SIG-M5 (cell line): Measurements from ENCODE around the gene ZNF443.
"Not testable (repeated sequence)": the region's sequence is repeated elsewhere in the genome, so short reads cannot be mapped to it uniquely, and the experiment has no call there.

ENCODE experiments used
- DNase-seq: peaks from one replicate; lab custom pipeline; 2025; lab: John Stamatoyannopoulos, UW

Gene ZNF443

GRCh38 chr19:12417273-12417672 is 23.5 kb downstream of the ZNF443 start:
- DNase-seq: not testable (repeated sequence)

DNA sequence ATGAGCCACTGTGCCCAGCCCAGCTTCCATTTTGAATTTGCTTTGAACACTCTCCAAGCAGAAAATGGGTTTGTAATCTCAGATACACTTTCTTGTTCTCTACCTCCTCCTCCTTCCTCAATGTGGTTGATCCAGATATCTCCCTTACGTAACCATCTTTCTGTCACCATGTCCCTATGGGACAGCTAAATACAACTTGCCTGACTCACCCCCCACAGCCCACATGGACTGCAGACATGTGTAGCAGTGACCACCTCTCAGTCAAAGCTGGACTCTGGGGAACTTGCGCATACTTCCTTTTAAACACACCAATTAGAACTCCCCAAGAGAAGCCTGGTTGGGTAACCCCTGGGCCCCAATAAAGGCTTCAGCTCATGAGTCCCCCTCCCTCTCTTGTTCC is 28.9 kb downstream of the ZNF443 start:
- no peak for DNase-seq

DNA sequence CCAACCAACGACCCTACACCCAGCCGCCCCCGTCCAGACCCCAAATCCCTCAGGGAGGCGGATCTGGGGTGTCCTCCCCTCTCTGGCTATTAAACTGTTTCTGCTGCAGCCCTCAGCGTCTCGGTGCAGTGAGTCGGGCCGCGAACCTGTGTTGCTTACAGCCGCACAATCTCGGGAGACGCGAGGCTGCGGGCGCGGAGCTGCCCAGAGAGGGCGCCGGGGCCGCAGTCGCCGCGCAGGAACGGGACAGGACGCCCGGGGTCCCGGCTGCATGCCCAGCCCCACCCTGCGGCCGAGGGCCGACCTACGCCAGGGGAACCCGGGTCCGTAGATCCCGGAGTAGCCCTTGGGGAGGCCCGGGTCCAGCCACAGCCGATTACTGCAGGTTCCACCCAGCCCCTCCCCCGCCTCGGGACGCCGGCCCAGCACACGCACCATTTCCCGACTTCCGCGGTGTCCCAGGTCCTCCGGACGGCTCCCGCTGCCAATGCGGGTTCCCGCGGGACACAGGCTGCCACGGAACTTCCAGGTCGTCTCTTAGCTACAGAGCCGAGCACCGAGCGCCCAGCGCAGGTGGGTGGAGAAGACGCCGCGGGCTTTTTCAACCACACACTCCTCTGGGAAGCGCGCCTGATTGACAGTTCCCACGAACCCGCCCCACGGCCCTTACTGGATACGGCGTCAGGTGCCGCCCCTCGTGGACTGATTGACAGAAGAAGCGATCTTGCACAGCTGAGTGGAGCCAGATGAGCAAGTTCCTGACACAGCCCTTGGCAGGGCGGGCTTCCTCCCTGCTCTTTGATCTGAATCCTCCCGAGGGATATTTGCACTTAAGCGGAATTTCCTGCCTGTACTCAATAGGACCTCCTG is 40.0 kb downstream of the ZNF443 start, which contains the start of gene ZNF799:
Gene ZNF799, minus strand, starts transcription at position 639 of the 870 bp plus-strand sequence. Its CDS starts 201 bp downstream, at position 438.
- peak; percentile 64 for DNase-seq

- DNase-seq: not testable (repeated sequence)
These were observed 40.8 kb downstream of the ZNF443 start for GRCh38 chr19:12399901-12400632.

GRCh38 chr19:12391148-12391547 is 49.7 kb downstream of the ZNF443 start:
- not testable (repeated sequence) for DNase-seq

DNA sequence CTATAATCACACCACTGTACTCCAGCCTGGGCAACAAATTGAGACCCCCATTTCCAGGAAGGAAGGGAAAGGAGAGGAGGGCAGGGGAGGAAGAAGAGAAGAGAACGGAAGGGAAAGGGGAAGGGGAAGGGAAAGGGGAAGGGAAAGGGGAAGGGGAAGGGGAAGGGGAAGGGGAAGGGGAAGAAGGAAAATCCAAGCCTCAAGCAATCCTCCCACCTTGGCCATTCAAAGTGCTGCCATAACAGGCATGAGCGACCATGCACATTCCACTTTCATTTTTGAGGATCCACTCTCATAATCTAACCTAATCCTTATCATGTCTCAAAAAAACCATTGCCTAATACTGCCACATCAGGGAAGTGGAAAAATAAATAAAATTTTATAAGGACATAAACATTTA is 54.5 kb downstream of the ZNF443 start:
- not testable (repeated sequence) for DNase-seq

DNA sequence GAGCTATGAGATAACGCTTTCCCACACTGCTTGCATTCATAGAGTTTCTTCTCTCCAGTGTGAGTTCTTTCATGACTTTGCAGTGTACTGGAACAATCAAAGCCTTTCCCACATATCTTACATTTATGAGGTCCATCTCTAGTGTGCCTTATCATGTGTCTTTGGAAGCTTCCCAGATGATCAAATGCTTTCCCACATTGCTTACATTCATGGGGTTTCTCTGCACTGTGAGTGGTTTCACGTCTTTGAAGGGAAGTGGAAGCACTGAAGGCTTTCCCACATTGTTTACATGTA is 60.4 kb downstream of the ZNF443 start:
- DNase-seq: no peak

DNA sequence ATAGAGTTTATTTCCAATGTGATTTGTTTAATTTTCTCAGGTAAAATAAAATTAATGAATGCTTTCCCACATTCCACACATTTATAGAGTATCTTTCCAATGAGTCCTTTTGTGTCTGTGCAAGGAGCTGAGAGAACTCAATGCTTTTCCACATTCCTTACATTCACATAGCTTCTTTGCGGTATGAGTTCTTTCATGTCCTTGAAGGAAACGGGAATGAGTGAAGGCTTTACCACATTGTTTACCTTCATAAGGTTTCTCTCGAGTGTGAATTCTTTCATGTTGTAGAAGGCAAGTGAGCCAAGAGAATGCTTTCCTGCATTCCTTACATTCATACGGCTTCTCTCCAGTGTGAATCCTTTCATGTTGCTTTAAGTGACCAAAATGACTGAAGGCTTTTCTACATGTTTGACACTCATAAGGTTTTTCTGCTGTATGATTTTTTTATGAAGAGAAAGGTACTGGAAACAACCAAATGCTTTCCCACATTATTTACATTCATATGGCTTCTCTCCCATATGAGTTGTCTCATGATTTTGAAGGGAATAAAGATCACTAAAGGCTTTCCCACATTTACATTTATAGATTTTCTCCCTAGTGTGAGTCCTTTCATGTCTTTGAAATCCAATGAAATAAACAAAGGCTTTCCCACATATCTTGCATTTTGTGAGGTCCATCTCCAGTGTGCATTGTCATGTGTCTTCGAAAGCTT is 60.9 kb downstream of the ZNF443 start:
- no peak for DNase-seq
